IPS-NIHi11 (cell line): ENCODE measurements around the gene RXRA.

Experiments used
- DNase-seq: peaks from one replicate; pipeline ENCODE4 v3.0.0; 2012; ENCODE audit warnings: mixed read lengths, low spot score

RXRA gene

GRCh38 chr9:134416385-134417015 lies 90.2 kb downstream of the RXRA start:
- no peak for DNase-seq

- DNase-seq = no peak
These were observed 92.1 kb downstream of the RXRA start for GRCh38 chr9:134418354-134418753.

- DNase-seq = no peak
These were observed 92.9 kb downstream of the RXRA start for GRCh38 chr9:134419000-134419683.

- peak; percentile 91 for DNase-seq
These were observed 93.4 kb downstream of the RXRA start for GRCh38 chr9:134419684-134420076.

GRCh38 chr9:134420281-134420845 lies 94.1 kb downstream of the RXRA start:
- no peak for DNase-seq

- no peak for DNase-seq
These were observed 94.7 kb downstream of the RXRA start for GRCh38 chr9:134420974-134421432.

GRCh38 chr9:134421888-134422287 lies 95.6 kb downstream of the RXRA start:
- no peak for DNase-seq

- DNase-seq = peak; percentile 79
These were observed 96.2 kb downstream of the RXRA start for GRCh38 chr9:134422301-134423090.

- DNase-seq = no peak
These were observed 96.9 kb downstream of the RXRA start for GRCh38 chr9:134423166-134423565.

GRCh38 chr9:134423749-134424148 lies 97.5 kb downstream of the RXRA start:
- DNase-seq = no peak

GRCh38 chr9:134424818-134425217 lies 98.6 kb downstream of the RXRA start:
- no peak for DNase-seq

- no peak for DNase-seq
These were observed 99.1 kb downstream of the RXRA start for GRCh38 chr9:134425401-134425800.

- DNase-seq = no peak
These were observed 99.6 kb downstream of the RXRA start for GRCh38 chr9:134425812-134426211.

- no peak for DNase-seq
These were observed 100.2 kb downstream of the RXRA start for GRCh38 chr9:134426436-134426835.

GRCh38 chr9:134427153-134427782 lies 101.0 kb downstream of the RXRA start:
- no peak for DNase-seq

- DNase-seq = no peak
These were observed 102.3 kb downstream of the RXRA start for GRCh38 chr9:134428559-134428958.

- DNase-seq = no peak
These were observed 102.8 kb downstream of the RXRA start for GRCh38 chr9:134429007-134429406.

- DNase-seq = no peak
These were observed 103.2 kb downstream of the RXRA start for GRCh38 chr9:134429481-134429880.

- DNase-seq = no peak
These were observed 104.8 kb downstream of the RXRA start for GRCh38 chr9:134431095-134431494.

- no peak for DNase-seq
These were observed 105.4 kb downstream of the RXRA start for GRCh38 chr9:134431626-134432025.

- no peak for DNase-seq
These were observed 106.2 kb downstream of the RXRA start for GRCh38 chr9:134432471-134432870.

- DNase-seq = no peak
These were observed 106.8 kb downstream of the RXRA start for GRCh38 chr9:134433101-134433500.
